ENCODE data around the gene CHMP1A.
"Not testable (repeated sequence)": the region's sequence is repeated elsewhere in the genome, so short reads cannot be mapped to it uniquely, and the experiment has no call there.

Gene CHMP1A

GRCh38 chr16:89643769-89644300 is 13.7 kb downstream of the CHMP1A start:
- H3K4me3 ChIP-seq (ENCODE audit: low read depth in 1 of 2, low read length in 2 of 2): no peak overlapping the region

GRCh38 chr16:89642574-89642973 is 14.9 kb downstream of the CHMP1A start:
- H3K27ac ChIP-seq (ENCODE audit: low read depth, low read length): no peak overlapping the region
- peaks cover 0 to 4% of the 10 kb centered on the region in 2 donors for H3K4me1 ChIP-seq (ENCODE audit: control insufficient read depth in 1 of 2, insufficient read depth in 2 of 2, low read length in 2 of 2)
- no peaks in the 10 kb centered on the region for H3K27me3 ChIP-seq (ENCODE audit: control insufficient read depth in 1 of 2, insufficient read depth in 2 of 2, low read length in 2 of 2)
- peaks cover 20 to 30% of the 10 kb centered on the region in 2 donors for H3K36me3 ChIP-seq (ENCODE audit: control insufficient read depth in 1 of 2, insufficient read depth in 2 of 2, low read length in 2 of 2)
- no peak overlapping the region for H3K9ac ChIP-seq (ENCODE audit: low read depth in 1 of 2, low read length in 2 of 2)
- H3K9me3 ChIP-seq (ENCODE audit: control insufficient read depth in 1 of 2, low read length in 2 of 2): no peaks in the 10 kb centered on the region
- H3K4me3 ChIP-seq (ENCODE audit: low read depth in 1 of 2, low read length in 2 of 2): no peak overlapping the region

More at GRCh38 chr16:89643769-89644300, 13.7 kb downstream of the CHMP1A start:
- Histone ChIP-seq H3K36me3 (ENCODE audit: control insufficient read depth in 1 of 2, insufficient read depth in 2 of 2, low read length in 2 of 2) (peaks cover 20 to 33% of the 10 kb centered on the region in 2 donors), H3K9ac (ENCODE audit: low read depth in 1 of 2, low read length in 2 of 2) (no peak overlapping the region), H3K4me1 (ENCODE audit: control insufficient read depth in 1 of 2, insufficient read depth in 2 of 2, low read length in 2 of 2) (peaks cover 0 to 4% of the 10 kb centered on the region in 2 donors), H3K27me3 (ENCODE audit: control insufficient read depth in 1 of 2, insufficient read depth in 2 of 2, low read length in 2 of 2) (no peaks in the 10 kb centered on the region), H3K27ac (ENCODE audit: low read depth, low read length) (no peak overlapping the region), H3K9me3 (ENCODE audit: control insufficient read depth in 1 of 2, low read length in 2 of 2) (no peaks in the 10 kb centered on the region)

- Histone ChIP-seq H3K9ac (ENCODE audit: low read depth in 1 of 2, low read length in 2 of 2) (no peak overlapping the region), H3K27me3 (ENCODE audit: control insufficient read depth in 1 of 2, insufficient read depth in 2 of 2, low read length in 2 of 2) (no peaks in the 10 kb centered on the region), H3K27ac (ENCODE audit: low read depth, low read length) (no peak overlapping the region), H3K4me1 (ENCODE audit: control insufficient read depth in 1 of 2, insufficient read depth in 2 of 2, low read length in 2 of 2) (peaks cover 0 to 4% of the 10 kb centered on the region in 2 donors), H3K4me3 (ENCODE audit: low read depth in 1 of 2, low read length in 2 of 2) (no peak overlapping the region), H3K36me3 (ENCODE audit: control insufficient read depth in 1 of 2, insufficient read depth in 2 of 2, low read length in 2 of 2) (peaks cover 15 to 23% of the 10 kb centered on the region in 2 donors), H3K9me3 (ENCODE audit: control insufficient read depth in 1 of 2, low read length in 2 of 2) (no peaks in the 10 kb centered on the region)
Measured at GRCh38 chr16:89641458-89642119, 15.9 kb downstream of the CHMP1A start.

GRCh38 chr16:89639385-89639784 is 18.1 kb downstream of the CHMP1A start:
- Histone ChIP-seq H3K27me3 (ENCODE audit: control insufficient read depth in 1 of 2, insufficient read depth in 2 of 2, low read length in 2 of 2) (peaks cover 0 to 3% of the 10 kb centered on the region in 2 donors), H3K9me3 (ENCODE audit: control insufficient read depth in 1 of 2, low read length in 2 of 2) (no peaks in the 10 kb centered on the region), H3K4me1 (ENCODE audit: control insufficient read depth in 1 of 2, insufficient read depth in 2 of 2, low read length in 2 of 2) (peaks cover 0 to 4% of the 10 kb centered on the region in 2 donors), H3K4me3 (ENCODE audit: low read depth in 1 of 2, low read length in 2 of 2) (no peak overlapping the region), H3K36me3 (ENCODE audit: control insufficient read depth in 1 of 2, insufficient read depth in 2 of 2, low read length in 2 of 2) (peaks cover under 1 to 5% of the 10 kb centered on the region in 2 donors), H3K9ac (ENCODE audit: low read depth in 1 of 2, low read length in 2 of 2) (no peak overlapping the region), H3K27ac (ENCODE audit: low read depth, low read length) (no peak overlapping the region)

- no peaks in the 10 kb centered on the region for H3K9me3 ChIP-seq (ENCODE audit: control insufficient read depth in 1 of 2, low read length in 2 of 2)
- H3K4me1 ChIP-seq (ENCODE audit: control insufficient read depth in 1 of 2, insufficient read depth in 2 of 2, low read length in 2 of 2): peaks cover under 1 to 4% of the 10 kb centered on the region in 2 donors
- peaks cover 0 to 4% of the 10 kb centered on the region in 2 donors for H3K27me3 ChIP-seq (ENCODE audit: control insufficient read depth in 1 of 2, insufficient read depth in 2 of 2, low read length in 2 of 2)
- H3K4me3 ChIP-seq (ENCODE audit: low read depth in 1 of 2, low read length in 2 of 2): no peak overlapping the region
- H3K9ac ChIP-seq (ENCODE audit: low read depth in 1 of 2, low read length in 2 of 2): no peak overlapping the region
- peaks cover 0 to 4% of the 10 kb centered on the region in 2 donors for H3K36me3 ChIP-seq (ENCODE audit: control insufficient read depth in 1 of 2, insufficient read depth in 2 of 2, low read length in 2 of 2)
- H3K27ac ChIP-seq (ENCODE audit: low read depth, low read length): no peak overlapping the region
Measured at GRCh38 chr16:89638455-89638854, 19.1 kb downstream of the CHMP1A start.

- Histone ChIP-seq H3K9ac (ENCODE audit: low read depth in 1 of 2, low read length in 2 of 2) (no peak overlapping the region), H3K27me3 (ENCODE audit: control insufficient read depth in 1 of 2, insufficient read depth in 2 of 2, low read length in 2 of 2) (peaks cover 0 to 4% of the 10 kb centered on the region in 2 donors), H3K27ac (ENCODE audit: low read depth, low read length) (no peak overlapping the region), H3K36me3 (ENCODE audit: control insufficient read depth in 1 of 2, insufficient read depth in 2 of 2, low read length in 2 of 2) (peaks cover 0 to 4% of the 10 kb centered on the region in 2 donors), H3K4me1 (ENCODE audit: control insufficient read depth in 1 of 2, insufficient read depth in 2 of 2, low read length in 2 of 2) (peaks cover 6 to 13% of the 10 kb centered on the region in 2 donors), H3K4me3 (ENCODE audit: low read depth in 1 of 2, low read length in 2 of 2) (no peak overlapping the region), H3K9me3 (ENCODE audit: control insufficient read depth in 1 of 2, low read length in 2 of 2) (no peaks in the 10 kb centered on the region)
Measured at GRCh38 chr16:89637379-89637778, 20.1 kb downstream of the CHMP1A start.

GRCh38 chr16:89636663-89637062 is 20.8 kb downstream of the CHMP1A start:
- H3K36me3 ChIP-seq (ENCODE audit: control insufficient read depth in 1 of 2, insufficient read depth in 2 of 2, low read length in 2 of 2): peaks cover 0 to 4% of the 10 kb centered on the region in 2 donors
- H3K4me3 ChIP-seq (ENCODE audit: low read depth in 1 of 2, low read length in 2 of 2): no peak overlapping the region
- H3K27ac ChIP-seq (ENCODE audit: low read depth, low read length): no peak overlapping the region
- H3K27me3 ChIP-seq (ENCODE audit: control insufficient read depth in 1 of 2, insufficient read depth in 2 of 2, low read length in 2 of 2): peaks cover 0 to 4% of the 10 kb centered on the region in 2 donors
- H3K9ac ChIP-seq (ENCODE audit: low read depth in 1 of 2, low read length in 2 of 2): no peak overlapping the region
- H3K9me3 ChIP-seq (ENCODE audit: control insufficient read depth in 1 of 2, low read length in 2 of 2): no peaks in the 10 kb centered on the region
- H3K4me1 ChIP-seq (ENCODE audit: control insufficient read depth in 1 of 2, insufficient read depth in 2 of 2, low read length in 2 of 2): peaks cover 9 to 15% of the 10 kb centered on the region in 2 donors

GRCh38 chr16:89634463-89635385 is 22.8 kb downstream of the CHMP1A start:
- not testable (repeated sequence) for H3K9me3 ChIP-seq (ENCODE audit: control insufficient read depth in 1 of 2, low read length in 2 of 2); H3K9ac ChIP-seq (ENCODE audit: low read depth in 1 of 2, low read length in 2 of 2); H3K4me3 ChIP-seq (ENCODE audit: low read depth in 1 of 2, low read length in 2 of 2); H3K27me3 ChIP-seq (ENCODE audit: control insufficient read depth in 1 of 2, insufficient read depth in 2 of 2, low read length in 2 of 2); H3K36me3 ChIP-seq (ENCODE audit: control insufficient read depth in 1 of 2, insufficient read depth in 2 of 2, low read length in 2 of 2); H3K27ac ChIP-seq (ENCODE audit: low read depth, low read length)
- H3K4me1 ChIP-seq (ENCODE audit: control insufficient read depth in 1 of 2, insufficient read depth in 2 of 2, low read length in 2 of 2): peaks cover 14 to 24% of the 10 kb centered on the region in 2 donors

- Histone ChIP-seq H3K27ac (ENCODE audit: low read depth, low read length) (peak overlapping the region; percentile 32), H3K9me3 (ENCODE audit: control insufficient read depth in 1 of 2, low read length in 2 of 2) (no peaks in the 10 kb centered on the region), H3K27me3 (ENCODE audit: control insufficient read depth in 1 of 2, insufficient read depth in 2 of 2, low read length in 2 of 2) (peaks cover 0 to 4% of the 10 kb centered on the region in 2 donors), H3K36me3 (ENCODE audit: control insufficient read depth in 1 of 2, insufficient read depth in 2 of 2, low read length in 2 of 2) (peaks cover 0 to 4% of the 10 kb centered on the region in 2 donors), H3K4me1 (ENCODE audit: control insufficient read depth in 1 of 2, insufficient read depth in 2 of 2, low read length in 2 of 2) (peaks cover 14 to 24% of the 10 kb centered on the region in 2 donors), H3K9ac (ENCODE audit: low read depth in 1 of 2, low read length in 2 of 2) (peak overlapping the region in 1 of 2 donors; percentile 39), H3K4me3 (ENCODE audit: low read depth in 1 of 2, low read length in 2 of 2) (no peak overlapping the region)
Measured at GRCh38 chr16:89633064-89633631, 24.4 kb downstream of the CHMP1A start.

Measured in duodenal mucosa (tissue), 2 donors.